SK-N-SH (cell line): ENCODE data around the gene CTDP1.

ENCODE experiments used
- EP300 ChIP-seq, 2 experiments: IDR thresholded peaks; 2 replicates each; pipeline versions ENCODE4 v1.4.0 to v1.6.1; 2012; ENCODE audit warnings: borderline replicate concordance in 1 of 2, low read depth in 1 of 2, low read length in 1 of 2
- TF ChIP-seq, protein P1 (sequence below): IDR thresholded peaks from 2 replicates; pipeline ENCODE4; 2012

DNA sequence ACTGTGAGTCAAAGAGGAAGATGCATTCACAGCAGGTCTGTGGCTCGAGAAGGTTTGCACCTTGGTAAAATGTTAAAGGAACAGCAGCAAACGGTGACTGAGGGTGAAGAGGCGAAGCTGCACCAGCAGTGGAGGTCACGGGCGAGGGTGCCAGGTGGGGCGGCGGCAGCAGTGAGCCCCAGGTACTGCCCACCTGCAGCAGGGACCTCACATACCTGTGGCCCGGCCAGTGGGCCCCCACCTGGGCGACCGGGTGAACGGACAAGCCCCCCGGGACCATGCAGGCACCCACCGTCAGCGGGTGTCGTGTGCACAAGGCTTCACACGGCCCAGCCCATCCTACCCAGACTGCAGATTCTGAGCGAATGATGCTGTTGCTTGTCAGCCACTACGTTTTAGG, 94.5 kb downstream of the CTDP1 start:
- TF ChIP-seq EP300 (IDR thresholded peaks at IDR 0.05; ENCODE audit: borderline replicate concordance in 1 of 2, low read depth in 1 of 2, low read length in 1 of 2): no peak
- TF ChIP-seq, protein P1, sequence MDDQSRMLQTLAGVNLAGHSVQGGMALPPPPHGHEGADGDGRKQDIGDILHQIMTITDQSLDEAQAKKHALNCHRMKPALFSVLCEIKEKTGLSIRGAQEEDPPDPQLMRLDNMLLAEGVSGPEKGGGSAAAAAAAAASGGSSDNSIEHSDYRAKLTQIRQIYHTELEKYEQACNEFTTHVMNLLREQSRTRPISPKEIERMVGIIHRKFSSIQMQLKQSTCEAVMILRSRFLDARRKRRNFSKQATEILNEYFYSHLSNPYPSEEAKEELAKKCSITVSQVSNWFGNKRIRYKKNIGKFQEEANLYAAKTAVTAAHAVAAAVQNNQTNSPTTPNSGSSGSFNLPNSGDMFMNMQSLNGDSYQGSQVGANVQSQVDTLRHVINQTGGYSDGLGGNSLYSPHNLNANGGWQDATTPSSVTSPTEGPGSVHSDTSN: no peak
